NCI-H1105 treated with DMSO at 0.1 percent for 48 hours (cell line): Measurements from ENCODE around the gene LIG1.
"Not testable (repeated sequence)": the region's sequence is repeated elsewhere in the genome, so short reads cannot be mapped to it uniquely, and the experiment has no call there.

Source experiments
- DNase-seq: peaks from one replicate; lab custom pipeline; 2025; lab: John Stamatoyannopoulos, UW

The LIG1 gene

DNA sequence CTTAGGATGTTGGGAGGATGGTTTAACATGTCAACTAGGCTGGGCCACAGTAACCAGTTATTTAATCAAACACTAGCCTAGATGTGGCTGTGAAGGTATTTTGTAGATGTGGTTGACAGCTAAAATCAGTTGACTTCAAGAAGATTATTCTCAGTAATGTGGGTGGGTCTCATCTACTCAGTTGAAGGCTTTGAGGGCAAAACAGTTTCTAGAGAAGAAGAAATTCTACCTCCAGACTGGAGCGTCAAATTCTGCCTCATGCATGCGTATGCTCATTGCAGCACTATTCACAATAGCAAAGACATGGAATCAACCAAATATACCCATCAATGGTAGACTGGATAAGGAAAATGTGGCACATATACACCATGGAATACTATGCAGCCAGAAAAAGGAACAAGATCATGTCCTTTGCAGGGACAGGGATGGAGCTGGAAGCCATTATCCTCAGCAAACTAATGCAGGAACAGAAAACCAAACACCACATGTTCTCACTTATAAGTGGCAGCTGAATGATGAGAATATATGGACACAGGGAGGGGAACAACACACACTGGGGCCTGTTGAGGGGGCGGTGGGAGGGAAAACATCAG, 99.9 kb downstream of the LIG1 start:
- DNase-seq: not testable (repeated sequence)

DNA sequence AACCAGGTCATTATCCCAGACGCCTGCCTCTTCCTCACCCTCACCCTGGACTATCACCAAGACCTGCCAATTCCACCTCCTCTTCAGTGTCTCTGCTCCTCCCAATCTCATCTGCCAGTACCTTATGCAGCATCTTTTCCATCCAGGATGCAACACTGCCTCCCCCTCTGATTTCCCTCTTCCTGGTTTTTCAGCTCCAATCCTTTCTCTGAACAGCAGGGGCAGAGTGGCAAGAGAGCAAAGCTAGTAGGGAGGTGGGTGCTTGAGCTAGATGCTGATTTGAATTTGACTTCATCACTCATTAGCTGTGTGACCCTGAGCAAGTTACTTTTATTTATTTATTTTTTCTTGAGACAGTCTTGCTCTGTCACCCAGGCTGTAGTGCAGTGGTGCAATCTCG, 100.7 kb downstream of the LIG1 start:
- no peak for DNase-seq
